ENCODE measurements around the gene CARF. TPM values are rescaled to one million over a fixed set of nuclear protein-coding genes. Genes with fewer than 3 reads are reported as not detected.
"Not testable (repeated sequence)": the region's sequence is repeated elsewhere in the genome, so short reads cannot be mapped to it uniquely, and the experiment has no call there.

The CARF gene
- polyA plus RNA-seq, 1 donor (not counting 4 experiments of a cell fraction or from before 2014, with no cell fraction given), result 5.2 TPM

GRCh38 chr2:202885190-202885589 is 26.9 kb upstream of the CARF start:
- peaks cover 8 to 9% of the 10 kb centered on the region in 2 experiments for H3K36me3 ChIP-seq (ENCODE audit: control insufficient read depth in 2 of 2, extremely low read depth in 1 of 2, insufficient read depth in 2 of 2, low read length in 2 of 2)
- dilution Hi-C loops (cut with MboI; ENCODE audit: extremely low pct_ligation_motif_present, low sequenced_read_pairs), result no loop called here

GRCh38 chr2:202905507-202905906 is 6.6 kb upstream of the CARF start:
- H3K9me1 ChIP-seq (ENCODE audit: control insufficient read depth, extremely low read depth, insufficient read depth, low read length); H2AFZ ChIP-seq (ENCODE audit: control insufficient read depth, low read length); H3K4me1 ChIP-seq (ENCODE audit: control insufficient read depth, extremely low read depth, insufficient read depth, low read length); FAIRE-seq; H3K4me2 ChIP-seq (ENCODE audit: control insufficient read depth, extremely low read depth, insufficient read depth, low read depth, low read length); H3K36me3 ChIP-seq (ENCODE audit: control insufficient read depth in 2 of 2, extremely low read depth in 1 of 2, insufficient read depth in 2 of 2, low read length in 2 of 2); H3K9me3 ChIP-seq (ENCODE audit: control insufficient read depth, low read depth, low read length); H3K9ac ChIP-seq (ENCODE audit: control insufficient read depth, extremely low read depth, insufficient read depth, low read length); dilution Hi-C loops (cut with MboI; ENCODE audit: extremely low pct_ligation_motif_present, low sequenced_read_pairs); H3K27me3 ChIP-seq (ENCODE audit: control insufficient read depth, extremely low read depth, insufficient read depth, low read length); DNase-seq (ENCODE audit: low read depth, low spot score); H3K27ac ChIP-seq (ENCODE audit: control insufficient read depth, insufficient read depth, low read length); H4K20me1 ChIP-seq (ENCODE audit: control insufficient read depth, extremely low read depth, insufficient read depth, low read length); H3K4me3 ChIP-seq (ENCODE audit: control insufficient read depth in 2 of 3, extremely low read depth in 1 of 3, insufficient read depth in 2 of 3, low read depth in 1 of 3, low read length in 3 of 3): not testable (repeated sequence)
- H3K79me2 ChIP-seq (ENCODE audit: control insufficient read depth, insufficient read depth, low read length), result peaks cover 48% of the 10 kb centered on the region

More at GRCh38 chr2:202885190-202885589, 26.9 kb upstream of the CARF start:
- Histone ChIP-seq H2AFZ (ENCODE audit: control insufficient read depth, low read length) (no peak overlapping the region), H4K20me1 (ENCODE audit: control insufficient read depth, extremely low read depth, insufficient read depth, low read length) (no peaks in the 10 kb centered on the region), H3K27ac (ENCODE audit: control insufficient read depth, insufficient read depth, low read length) (no peak overlapping the region), H3K4me3 (ENCODE audit: control insufficient read depth in 2 of 3, extremely low read depth in 1 of 3, insufficient read depth in 2 of 3, low read depth in 1 of 3, low read length in 3 of 3) (no peak overlapping the region), H3K79me2 (ENCODE audit: control insufficient read depth, insufficient read depth, low read length) (no peaks in the 10 kb centered on the region), H3K4me2 (ENCODE audit: control insufficient read depth, extremely low read depth, insufficient read depth, low read depth, low read length) (no peak overlapping the region), H3K9me3 (ENCODE audit: control insufficient read depth, low read depth, low read length) (no peaks in the 10 kb centered on the region), H3K9ac (ENCODE audit: control insufficient read depth, extremely low read depth, insufficient read depth, low read length) (no peak overlapping the region), H3K9me1 (ENCODE audit: control insufficient read depth, extremely low read depth, insufficient read depth, low read length) (no peaks in the 10 kb centered on the region), H3K27me3 (ENCODE audit: control insufficient read depth, extremely low read depth, insufficient read depth, low read length) (no peaks in the 10 kb centered on the region), H3K4me1 (ENCODE audit: control insufficient read depth, extremely low read depth, insufficient read depth, low read length) (no peaks in the 10 kb centered on the region)
- TF ChIP-seq, protein P1, sequence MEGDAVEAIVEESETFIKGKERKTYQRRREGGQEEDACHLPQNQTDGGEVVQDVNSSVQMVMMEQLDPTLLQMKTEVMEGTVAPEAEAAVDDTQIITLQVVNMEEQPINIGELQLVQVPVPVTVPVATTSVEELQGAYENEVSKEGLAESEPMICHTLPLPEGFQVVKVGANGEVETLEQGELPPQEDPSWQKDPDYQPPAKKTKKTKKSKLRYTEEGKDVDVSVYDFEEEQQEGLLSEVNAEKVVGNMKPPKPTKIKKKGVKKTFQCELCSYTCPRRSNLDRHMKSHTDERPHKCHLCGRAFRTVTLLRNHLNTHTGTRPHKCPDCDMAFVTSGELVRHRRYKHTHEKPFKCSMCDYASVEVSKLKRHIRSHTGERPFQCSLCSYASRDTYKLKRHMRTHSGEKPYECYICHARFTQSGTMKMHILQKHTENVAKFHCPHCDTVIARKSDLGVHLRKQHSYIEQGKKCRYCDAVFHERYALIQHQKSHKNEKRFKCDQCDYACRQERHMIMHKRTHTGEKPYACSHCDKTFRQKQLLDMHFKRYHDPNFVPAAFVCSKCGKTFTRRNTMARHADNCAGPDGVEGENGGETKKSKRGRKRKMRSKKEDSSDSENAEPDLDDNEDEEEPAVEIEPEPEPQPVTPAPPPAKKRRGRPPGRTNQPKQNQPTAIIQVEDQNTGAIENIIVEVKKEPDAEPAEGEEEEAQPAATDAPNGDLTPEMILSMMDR (optimal IDR thresholded peaks at IDR 0.05 in 1 of 3, IDR thresholded peaks at IDR 0.05 in 1 of 3, conservative IDR thresholded peaks at IDR 0.05 in 1 of 3; ENCODE audit: extremely low read depth in 1 of 3, insufficient read depth in 2 of 3, low read length in 3 of 3), result no peak
- TF ChIP-seq EZH2 (IDR thresholded peaks at IDR 0.05; ENCODE audit: low read length), result no peak
- FAIRE-seq (no peak), DNase-seq (ENCODE audit: low read depth, low spot score) (no peak)

DNA sequence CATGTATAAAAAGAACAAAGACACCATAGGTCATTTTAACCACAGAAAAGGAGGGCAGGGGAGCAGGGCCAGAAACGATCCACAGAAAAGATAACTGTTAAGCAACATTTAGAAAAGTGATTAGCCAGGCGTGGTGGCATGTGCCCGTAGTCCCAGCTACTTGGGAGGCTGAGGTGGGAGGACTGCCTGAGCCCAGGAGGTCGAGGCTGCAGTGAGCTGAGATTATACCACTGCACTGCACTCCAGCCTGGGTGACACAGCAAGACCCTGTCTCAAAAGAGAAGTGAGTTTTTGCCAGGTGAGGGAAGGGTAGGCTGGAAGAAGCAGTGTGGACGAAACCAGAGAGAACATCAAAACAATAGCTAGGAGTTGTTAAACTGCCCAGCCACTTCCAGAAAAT is 3.9 kb upstream of the CARF start:
- no peak for TF ChIP-seq EZH2 (IDR thresholded peaks at IDR 0.05; ENCODE audit: low read length)
- TF ChIP-seq, protein P1 (optimal IDR thresholded peaks at IDR 0.05 in 1 of 3, IDR thresholded peaks at IDR 0.05 in 1 of 3, conservative IDR thresholded peaks at IDR 0.05 in 1 of 3; ENCODE audit: extremely low read depth in 1 of 3, insufficient read depth in 2 of 3, low read length in 3 of 3), result no peak
- Histone ChIP-seq H3K4me2 (ENCODE audit: control insufficient read depth, extremely low read depth, insufficient read depth, low read depth, low read length) (no peak overlapping the region), H3K36me3 (ENCODE audit: control insufficient read depth in 2 of 2, extremely low read depth in 1 of 2, insufficient read depth in 2 of 2, low read length in 2 of 2) (peaks cover 0 to 5% of the 10 kb centered on the region in 2 experiments), H4K20me1 (ENCODE audit: control insufficient read depth, extremely low read depth, insufficient read depth, low read length) (no peaks in the 10 kb centered on the region), H3K79me2 (ENCODE audit: control insufficient read depth, insufficient read depth, low read length) (peaks cover 54% of the 10 kb centered on the region), H3K27ac (ENCODE audit: control insufficient read depth, insufficient read depth, low read length) (no peak overlapping the region), H2AFZ (ENCODE audit: control insufficient read depth, low read length) (no peak overlapping the region), H3K4me1 (ENCODE audit: control insufficient read depth, extremely low read depth, insufficient read depth, low read length) (peaks cover 4% of the 10 kb centered on the region), H3K9me3 (ENCODE audit: control insufficient read depth, low read depth, low read length) (no peaks in the 10 kb centered on the region), H3K4me3 (ENCODE audit: control insufficient read depth in 2 of 3, extremely low read depth in 1 of 3, insufficient read depth in 2 of 3, low read depth in 1 of 3, low read length in 3 of 3) (no peak overlapping the region), H3K9ac (ENCODE audit: control insufficient read depth, extremely low read depth, insufficient read depth, low read length) (no peak overlapping the region), H3K27me3 (ENCODE audit: control insufficient read depth, extremely low read depth, insufficient read depth, low read length) (no peaks in the 10 kb centered on the region), H3K9me1 (ENCODE audit: control insufficient read depth, extremely low read depth, insufficient read depth, low read length) (no peaks in the 10 kb centered on the region)
- dilution Hi-C loops (cut with MboI; ENCODE audit: extremely low pct_ligation_motif_present, low sequenced_read_pairs), result no loop called here
- DNase-seq (ENCODE audit: low read depth, low spot score) (no peak), FAIRE-seq (no peak)
